ENCODE measurements around the gene CHAC2.

- TF ChIP-seq, protein P1, sequence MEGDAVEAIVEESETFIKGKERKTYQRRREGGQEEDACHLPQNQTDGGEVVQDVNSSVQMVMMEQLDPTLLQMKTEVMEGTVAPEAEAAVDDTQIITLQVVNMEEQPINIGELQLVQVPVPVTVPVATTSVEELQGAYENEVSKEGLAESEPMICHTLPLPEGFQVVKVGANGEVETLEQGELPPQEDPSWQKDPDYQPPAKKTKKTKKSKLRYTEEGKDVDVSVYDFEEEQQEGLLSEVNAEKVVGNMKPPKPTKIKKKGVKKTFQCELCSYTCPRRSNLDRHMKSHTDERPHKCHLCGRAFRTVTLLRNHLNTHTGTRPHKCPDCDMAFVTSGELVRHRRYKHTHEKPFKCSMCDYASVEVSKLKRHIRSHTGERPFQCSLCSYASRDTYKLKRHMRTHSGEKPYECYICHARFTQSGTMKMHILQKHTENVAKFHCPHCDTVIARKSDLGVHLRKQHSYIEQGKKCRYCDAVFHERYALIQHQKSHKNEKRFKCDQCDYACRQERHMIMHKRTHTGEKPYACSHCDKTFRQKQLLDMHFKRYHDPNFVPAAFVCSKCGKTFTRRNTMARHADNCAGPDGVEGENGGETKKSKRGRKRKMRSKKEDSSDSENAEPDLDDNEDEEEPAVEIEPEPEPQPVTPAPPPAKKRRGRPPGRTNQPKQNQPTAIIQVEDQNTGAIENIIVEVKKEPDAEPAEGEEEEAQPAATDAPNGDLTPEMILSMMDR (IDR thresholded peaks at IDR 0.05) = no peak
- no peak for TF ChIP-seq POLR2A (IDR thresholded peaks at IDR 0.05)
These were observed 11.0 kb downstream of the CHAC2 start for GRCh38 chr2:53778536-53779162.
